ENCODE data around the gene MOB4. TPM values are rescaled to one million over a fixed set of nuclear protein-coding genes. Genes with fewer than 3 reads are reported as not detected.
"Not testable (repeated sequence)": the region's sequence is repeated elsewhere in the genome, so short reads cannot be mapped to it uniquely, and the experiment has no call there.

Gene MOB4
- polyA plus RNA-seq, 10 donors: 38.0 to 50.7 (median 45.0) TPM

DNA sequence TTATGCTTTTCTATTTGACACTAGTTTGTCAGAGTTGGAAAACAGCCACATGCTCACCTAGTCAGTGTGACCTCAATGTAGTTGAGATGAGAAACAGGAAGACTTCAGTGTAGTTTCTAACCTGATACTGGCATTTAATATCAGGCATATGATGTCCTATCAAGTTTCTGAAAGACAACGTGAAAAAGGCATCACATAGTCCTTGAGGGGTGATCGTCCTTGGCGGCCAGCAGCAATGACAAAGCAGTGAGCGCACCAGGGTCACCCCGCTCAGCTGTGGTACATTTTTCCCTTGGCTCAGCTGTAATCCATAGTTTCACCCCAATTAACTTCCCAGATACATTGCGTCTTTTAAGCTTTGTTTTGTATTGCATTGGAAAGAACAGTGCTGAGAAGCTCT is 11.4 kb upstream of the MOB4 start:
- no peak for DNase-seq

- no peak for DNase-seq
These were observed 9.2 kb upstream of the MOB4 start for GRCh38 chr2:197506658-197507057.

- DNase-seq: no peak
These were observed 2.0 kb upstream of the MOB4 start for GRCh38 chr2:197513915-197514314.

DNA sequence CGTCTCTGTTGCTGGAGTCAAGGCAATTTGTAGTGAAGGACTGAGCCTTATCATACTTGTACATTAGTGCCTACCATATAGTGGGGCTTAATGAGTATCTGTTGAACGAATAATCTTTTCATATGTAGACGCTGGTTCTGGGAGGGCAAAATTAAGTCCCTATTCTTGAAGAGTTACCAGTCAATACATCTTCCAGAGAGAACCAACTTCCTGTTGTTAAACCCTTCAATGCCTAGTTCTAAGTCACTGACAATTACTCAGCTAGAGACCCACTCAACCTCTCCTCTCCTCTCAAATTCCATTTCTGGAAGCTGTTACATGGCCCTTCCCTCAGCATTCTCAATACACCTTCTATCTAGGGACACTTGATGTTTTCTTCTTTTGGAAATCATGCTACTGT is 1.1 kb upstream of the MOB4 start:
- no peak for DNase-seq

- peak in 1 of 3 donors; percentile 35 for DNase-seq
These were observed 539 bp upstream of the MOB4 start for GRCh38 chr2:197515315-197515738.

- DNase-seq: peak in 2 of 3 donors; percentile 7 to 26
These were observed 511 bp downstream of the MOB4 start for GRCh38 chr2:197516393-197516761.

- DNase-seq: peak in 1 of 3 donors; percentile 9
These were observed 1.3 kb downstream of the MOB4 start for GRCh38 chr2:197517150-197517549.

DNA sequence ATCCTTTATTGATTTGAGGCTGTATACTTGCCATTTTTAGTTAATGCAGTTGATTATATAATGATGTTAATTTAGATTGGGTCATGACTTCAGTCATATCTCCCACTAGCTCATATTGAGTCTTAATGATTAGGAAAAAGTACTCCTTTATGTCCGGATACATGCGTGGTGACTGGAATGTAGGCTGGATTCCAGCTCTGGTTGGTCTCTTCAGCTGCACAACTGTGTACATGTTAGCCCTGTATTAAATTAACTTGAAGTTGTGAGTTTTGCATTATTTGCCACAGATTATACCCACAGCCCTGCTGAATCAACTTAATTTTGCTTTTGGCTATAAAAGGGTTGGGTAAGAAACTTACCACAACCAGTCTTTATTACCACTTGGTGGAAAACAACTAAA is 22.5 kb downstream of the MOB4 start:
- no peak for DNase-seq

GRCh38 chr2:197539734-197540133 is 23.9 kb downstream of the MOB4 start:
- DNase-seq: no peak

DNA sequence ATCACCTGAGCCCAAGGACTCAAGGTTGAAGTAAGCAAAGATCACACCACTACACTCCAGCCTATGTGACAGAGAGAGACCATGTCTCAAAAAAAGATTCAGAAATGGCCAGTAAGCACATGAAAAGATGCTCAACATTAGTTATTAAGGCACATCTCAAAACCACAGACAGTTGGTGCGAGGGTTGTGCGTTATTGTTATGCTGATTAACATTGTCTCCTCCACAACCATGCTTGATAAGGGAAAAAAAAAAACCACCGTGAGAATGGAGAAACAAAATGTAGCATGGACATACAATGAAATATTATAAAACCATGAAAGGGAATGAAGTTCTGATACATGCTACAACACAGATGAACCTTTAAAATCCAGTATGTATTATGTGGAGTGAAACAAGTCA is 27.3 kb downstream of the MOB4 start:
- no peak for DNase-seq

GRCh38 chr2:197547163-197547900 is 31.5 kb downstream of the MOB4 start:
- DNase-seq: no peak

GRCh38 chr2:197548582-197548981 is 32.7 kb downstream of the MOB4 start:
- no peak for DNase-seq

- DNase-seq: not testable (repeated sequence)
These were observed 35.4 kb downstream of the MOB4 start for GRCh38 chr2:197551260-197551659.

- DNase-seq: no peak
These were observed 39.6 kb downstream of the MOB4 start for GRCh38 chr2:197555467-197555866.

DNA sequence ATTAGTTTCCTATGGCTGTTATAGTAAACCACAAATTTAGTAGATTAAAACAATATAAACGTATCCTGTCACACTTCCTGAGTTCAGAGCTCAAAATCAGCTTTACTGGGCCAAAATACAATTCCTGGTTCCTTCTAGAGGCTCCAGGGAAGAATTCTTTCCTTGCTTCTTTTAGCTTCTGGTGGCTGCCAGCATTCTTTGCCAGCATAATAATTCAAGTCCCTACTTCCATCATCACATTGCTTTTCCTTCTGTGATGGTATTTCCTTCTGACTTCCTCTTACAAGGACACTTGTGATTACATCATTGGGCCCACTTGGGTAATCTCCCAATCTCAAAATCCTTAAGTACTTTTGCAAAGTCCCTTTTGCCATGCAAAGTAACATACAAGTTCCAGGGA is 40.6 kb downstream of the MOB4 start:
- peak; percentile 14 to 88 (median 74) for DNase-seq

DNA sequence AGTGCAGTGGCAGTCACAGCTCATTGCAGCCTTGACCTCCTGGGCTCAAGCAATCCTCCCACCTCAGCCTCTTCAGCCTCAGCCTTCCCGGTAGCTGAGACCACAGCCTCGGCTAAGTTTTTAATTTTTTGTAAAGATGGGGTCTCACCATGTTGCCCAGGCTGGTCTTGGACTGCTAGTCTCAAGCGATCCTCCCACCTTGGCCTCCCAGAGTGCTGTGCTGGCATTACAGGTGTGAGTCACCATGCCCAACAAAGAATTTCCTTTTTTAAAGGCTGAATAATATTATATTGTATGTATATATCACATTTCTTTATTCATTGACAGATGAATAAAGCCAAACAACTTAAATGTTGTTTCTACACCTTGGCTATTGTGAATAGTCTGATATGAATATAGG is 42.5 kb downstream of the MOB4 start:
- DNase-seq: no peak

DNA sequence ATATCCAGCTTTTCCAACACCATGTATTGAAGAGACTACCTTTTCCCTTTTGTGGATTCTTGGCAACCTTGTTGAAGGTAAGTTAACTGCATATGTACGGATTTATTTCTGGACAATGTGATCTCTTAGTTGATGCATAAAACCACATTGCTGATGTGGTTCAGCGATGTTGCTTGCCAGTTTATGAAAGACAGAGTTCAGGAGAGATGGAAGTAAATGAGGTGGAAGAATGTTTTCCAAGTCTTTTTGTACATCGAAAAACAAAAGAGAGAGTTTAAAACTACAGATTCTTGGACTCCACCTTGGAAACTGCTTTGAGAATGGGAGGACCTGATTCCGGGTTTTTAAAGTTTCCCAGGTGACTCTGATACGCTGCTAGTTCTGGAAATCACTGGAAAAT is 43.8 kb downstream of the MOB4 start:
- DNase-seq: peak in 1 of 3 donors; percentile 11

GRCh38 chr2:197560146-197560665 is 44.3 kb downstream of the MOB4 start:
- no peak for DNase-seq

DNA sequence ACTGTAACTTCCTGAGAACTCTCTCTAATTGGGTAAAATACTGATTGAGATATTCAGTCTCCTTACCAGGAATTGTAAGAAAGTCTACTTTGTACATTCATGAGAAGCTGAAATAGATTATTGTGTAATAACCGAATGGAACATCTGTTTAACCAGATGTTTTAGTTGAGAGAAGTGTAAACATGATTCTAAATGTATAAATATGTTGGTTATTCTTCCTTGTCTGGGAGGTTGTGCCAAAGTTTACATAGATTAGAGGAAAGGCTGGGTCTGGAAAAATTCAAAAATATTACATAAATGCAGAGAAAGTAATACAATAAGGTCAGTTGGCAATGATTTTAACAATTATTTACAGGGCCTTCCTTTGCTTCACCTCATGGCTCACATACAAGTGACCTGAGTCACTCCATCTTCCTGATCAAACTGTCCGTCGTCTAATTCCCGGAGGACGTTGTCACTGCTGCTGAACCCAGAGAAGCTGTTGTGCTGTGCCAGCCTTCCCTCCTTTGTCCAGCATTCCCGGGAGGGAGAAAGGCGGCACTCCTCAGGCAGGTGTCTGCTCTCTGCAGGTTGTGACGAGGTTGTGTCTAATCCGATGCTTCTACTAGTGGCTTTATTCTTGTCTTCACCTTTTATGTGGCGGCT is 55.9 kb downstream of the MOB4 start:
- peak; percentile 46 to 81 (median 57) for DNase-seq

DNA sequence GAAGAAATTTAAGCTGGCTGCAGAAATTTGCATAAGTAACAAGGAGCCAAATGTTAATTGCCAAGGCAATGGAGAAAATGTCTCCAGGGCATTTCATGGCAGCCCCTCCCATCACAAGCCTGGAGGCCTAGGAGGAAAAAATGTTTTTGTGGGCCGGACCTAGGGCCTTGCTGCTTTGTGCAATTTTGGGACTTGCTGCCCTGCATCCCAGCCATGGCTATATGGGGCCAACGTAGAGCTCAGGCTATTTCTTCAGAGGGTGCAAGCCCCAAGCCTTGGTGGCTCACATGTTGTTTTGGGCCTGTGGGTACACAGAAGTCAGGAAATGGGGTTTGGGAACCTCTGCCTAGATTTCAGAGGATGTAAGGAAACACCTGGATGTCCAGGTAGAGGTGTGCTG is 57.7 kb downstream of the MOB4 start:
- DNase-seq: no peak

GRCh38 chr2:197575987-197576386 is 60.1 kb downstream of the MOB4 start:
- DNase-seq: no peak

GRCh38 chr2:197576631-197577030 is 60.8 kb downstream of the MOB4 start:
- peak; percentile 48 to 82 (median 71) for DNase-seq

DNA sequence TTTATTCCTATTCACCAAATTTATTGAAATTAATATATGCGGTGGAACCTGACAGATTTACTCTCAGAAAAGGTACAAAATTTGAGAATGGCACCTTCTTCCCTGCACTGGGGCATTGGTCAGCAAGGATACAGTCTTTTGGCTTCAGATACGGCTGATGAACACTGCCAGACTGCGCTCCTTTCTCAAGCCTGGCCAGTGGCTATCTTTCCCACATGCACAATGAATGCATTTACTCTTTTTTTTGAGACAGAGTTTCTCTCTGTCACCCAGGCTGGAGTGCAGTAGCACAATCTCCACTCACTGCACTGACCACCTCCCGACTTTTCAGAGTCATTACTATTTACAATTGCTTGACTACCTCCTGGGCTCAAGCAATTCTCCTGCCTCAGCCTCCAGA is 61.6 kb downstream of the MOB4 start:
- DNase-seq: no peak
